AG04450 (cell line): Measurements from ENCODE around the gene GRAP2. TPM values are rescaled to one million over a fixed set of nuclear protein-coding genes. Genes with fewer than 3 reads are reported as not detected.
"Not testable (repeated sequence)": the region's sequence is repeated elsewhere in the genome, so short reads cannot be mapped to it uniquely, and the experiment has no call there.

Source experiments
- CTCF ChIA-PET: fragments of 300-600, 350-600 bp; formaldehyde crosslinking; extraction: SDS; loops from one replicate; lab custom pipeline; 2022; ENCODE audit warnings: antibody characterized with exemption, inconsistent platforms; lab: Charles Lee
- POLR2A ChIA-PET: fragments of 350-600 bp; formaldehyde crosslinking; extraction: SDS; loops from one replicate; lab custom pipeline; 2021; ENCODE audit warnings: antibody characterized with exemption, inconsistent platforms; lab: Yijun Ruan, JAX
- DNase-seq: peaks from one replicate; pipeline ENCODE4 v3.0.0-alpha.2; 2011; ENCODE audit warnings: low read depth, low spot score
- H3K27ac ChIP-seq: one replicate; pipeline ENCODE4 v1.5.1; 2012; ENCODE audit warnings: low read depth, low read length, control low read depth
- H3K27me3 ChIP-seq: one replicate; pipeline ENCODE4 v1.6.0; 2012; ENCODE audit warnings: low read length; ENCODE audit not compliant: control insufficient read depth, insufficient read depth
- H3K4me3 ChIP-seq: 2 replicates; pipeline ENCODE4 v1.5.1; 2011; ENCODE audit warnings: mild to moderate bottlenecking, low read depth, low read length, control low read depth
- H3K9me3 ChIP-seq: 2 replicates; pipeline ENCODE4 v1.5.1; 2012; ENCODE audit warnings: low read length; ENCODE audit not compliant: control insufficient read depth, insufficient read depth
- CTCF ChIP-seq: IDR thresholded peaks from 2 replicates; pipeline ENCODE4 v1.5.1; 2011; ENCODE audit warnings: low read depth, low read length, control low read depth, inconsistent platforms
- polyA plus RNA-seq: library from polyadenylated mRNA; depleted of rRNA; stranded (reverse); fragments of >200 nt; gene quantifications from 2 replicates; pipeline ENCODE4 v1.2.3, GENCODE V29; 2011

Gene GRAP2
- polyA plus RNA-seq, 1 experiment, result not detected

- POLR2A ChIA-PET, result no interaction called here
- Histone ChIP-seq H3K27ac (no peak overlapping the region), H3K4me3 (no peak overlapping the region), H3K9me3 (no peaks in the 10 kb centered on the region), H3K27me3 (peaks cover 15% of the 10 kb centered on the region)
- CTCF ChIA-PET, result no interaction called here
- TF ChIP-seq CTCF, result no peak
- DNase-seq, result no peak
Observed at GRCh38 chr22:39859903-39860588, 40.8 kb upstream of the GRAP2 start.

GRCh38 chr22:39868741-39869140 is 32.1 kb upstream of the GRAP2 start:
- Histone ChIP-seq H3K27ac (no peak overlapping the region), H3K27me3 (peaks cover 13% of the 10 kb centered on the region), H3K4me3 (no peak overlapping the region), H3K9me3 (no peaks in the 10 kb centered on the region)
- ChIA-PET CTCF (no interaction called here), POLR2A (no interaction called here)
- no peak for DNase-seq
- no peak for TF ChIP-seq CTCF

- H3K4me3 ChIP-seq, H3K9me3 ChIP-seq, DNase-seq, POLR2A ChIA-PET, H3K27ac ChIP-seq, CTCF ChIA-PET: not testable (repeated sequence)
- peaks cover 17% of the 10 kb centered on the region for H3K27me3 ChIP-seq
Observed at GRCh38 chr22:39869797-39870196, 31.1 kb upstream of the GRAP2 start.

GRCh38 chr22:39871008-39871798 is 29.7 kb upstream of the GRAP2 start:
- H3K4me3 ChIP-seq, result no peak overlapping the region
- ChIA-PET POLR2A (no interaction called here), CTCF (no interaction called here)
- TF ChIP-seq CTCF, result no peak
- no peaks in the 10 kb centered on the region for H3K9me3 ChIP-seq
- peaks cover 17% of the 10 kb centered on the region for H3K27me3 ChIP-seq
- no peak overlapping the region for H3K27ac ChIP-seq
- no peak for DNase-seq

GRCh38 chr22:39872548-39872947 is 28.3 kb upstream of the GRAP2 start:
- TF ChIP-seq CTCF, result no peak
- ChIA-PET CTCF (no interaction called here), POLR2A (no interaction called here)
- H3K4me3 ChIP-seq, result no peak overlapping the region
- no peak for DNase-seq
- no peaks in the 10 kb centered on the region for H3K9me3 ChIP-seq
- H3K27ac ChIP-seq, result no peak overlapping the region
- H3K27me3 ChIP-seq, result peaks cover 23% of the 10 kb centered on the region
